Chondrocyte (in vitro differentiated cells): ENCODE data around the gene PGAM5. TPM values are rescaled to one million over a fixed set of nuclear protein-coding genes. Genes with fewer than 3 reads are reported as not detected.
A peak's percentile ranks its signal among the peaks of the same experiment; 100 is the strongest.

Experiments
- DNase-seq: peaks from one replicate; pipeline ENCODE4 v3.0.0; 2021; ENCODE audit warnings: mixed read lengths, low spot score
- H3K27ac Mint-ChIP-seq: one replicate; pipeline ENCODE4 v1.8.0; 2021; ENCODE audit warnings: mild to moderate bottlenecking, moderate library complexity, mixed read lengths; ENCODE audit not compliant: unreplicated experiment
- H3K27me3 Mint-ChIP-seq: 2 replicates; pipeline ENCODE4 v1.8.0; 2021; ENCODE audit warnings: low read depth, mixed read lengths
- H3K36me3 Mint-ChIP-seq: 2 replicates; pipeline ENCODE4 v1.8.0; 2021; ENCODE audit warnings: low read depth, mixed read lengths
- H3K4me1 Mint-ChIP-seq: 2 replicates; pipeline ENCODE4 v1.8.0; 2021; ENCODE audit warnings: low read depth, mild to moderate bottlenecking, mixed read lengths
- H3K4me3 Mint-ChIP-seq: one replicate; pipeline ENCODE4 v1.8.0; 2021; ENCODE audit warnings: mild to moderate bottlenecking, moderate library complexity, mixed read lengths; ENCODE audit not compliant: unreplicated experiment
- H3K9me3 Mint-ChIP-seq: 2 replicates; pipeline ENCODE4 v1.8.0; 2021; ENCODE audit warnings: low read depth, mixed read lengths
- CTCF ChIP-seq: fragments of 200-600 bp; sonication (generic); IDR thresholded peaks from 2 replicates; pipeline ENCODE4 v1.5.0; 2021; ENCODE audit warnings: antibody characterized with exemption, mild to moderate bottlenecking, moderate library complexity
- total RNA-seq: library from RNA; stranded (reverse); gene quantifications from 3 replicates; pipeline ENCODE4 v1.2.1, GENCODE V29; 2021

Gene PGAM5
- total RNA-seq, 1 donor from 2014 or later: 18.8 TPM

- no peaks in the 10 kb centered on the region for H3K9me3 Mint-ChIP-seq
- no peak overlapping the region for H3K4me3 Mint-ChIP-seq
- TF ChIP-seq CTCF: no peak
- no peaks in the 10 kb centered on the region for H3K4me1 Mint-ChIP-seq
- H3K27ac Mint-ChIP-seq: no peak overlapping the region
- H3K36me3 Mint-ChIP-seq: peaks cover 57% of the 10 kb centered on the region
- DNase-seq: peak; percentile 88
- H3K27me3 Mint-ChIP-seq: no peaks in the 10 kb centered on the region
These were observed 46.2 kb upstream of the PGAM5 start for GRCh38 chr12:132664206-132665148.

- Mint-ChIP-seq H3K4me1 (no peaks in the 10 kb centered on the region), H3K27me3 (no peaks in the 10 kb centered on the region), H3K36me3 (peaks cover 56% of the 10 kb centered on the region), H3K4me3 (no peak overlapping the region), H3K9me3 (no peaks in the 10 kb centered on the region), H3K27ac (no peak overlapping the region)
- DNase-seq: peak; percentile 82
- TF ChIP-seq CTCF: no peak
These were observed 45.5 kb upstream of the PGAM5 start for GRCh38 chr12:132665149-132665491.

GRCh38 chr12:132665794-132666193 lies 44.8 kb upstream of the PGAM5 start:
- Mint-ChIP-seq H3K27me3 (no peaks in the 10 kb centered on the region), H3K9me3 (no peaks in the 10 kb centered on the region), H3K36me3 (peaks cover 55% of the 10 kb centered on the region), H3K4me1 (no peaks in the 10 kb centered on the region), H3K27ac (no peak overlapping the region), H3K4me3 (no peak overlapping the region)
- no peak for DNase-seq
- TF ChIP-seq CTCF: no peak

- no peaks in the 10 kb centered on the region for H3K27me3 Mint-ChIP-seq
- H3K4me3 Mint-ChIP-seq: no peak overlapping the region
- TF ChIP-seq CTCF: no peak
- no peak overlapping the region for H3K27ac Mint-ChIP-seq
- peaks cover 44% of the 10 kb centered on the region for H3K36me3 Mint-ChIP-seq
- DNase-seq: peak; percentile 51
- no peaks in the 10 kb centered on the region for H3K4me1 Mint-ChIP-seq
- H3K9me3 Mint-ChIP-seq: no peaks in the 10 kb centered on the region
These were observed 42.2 kb upstream of the PGAM5 start for GRCh38 chr12:132668191-132669088.

- Mint-ChIP-seq H3K27me3 (no peaks in the 10 kb centered on the region), H3K4me3 (no peak overlapping the region), H3K4me1 (no peaks in the 10 kb centered on the region), H3K9me3 (no peaks in the 10 kb centered on the region), H3K36me3 (peaks cover 40% of the 10 kb centered on the region), H3K27ac (no peak overlapping the region)
- no peak for TF ChIP-seq CTCF
- peak; percentile 46 for DNase-seq
These were observed 41.3 kb upstream of the PGAM5 start for GRCh38 chr12:132669166-132669879.
